ENCODE measurements around the gene PARD6B.

Gene PARD6B

GRCh38 chr20:50731930-50732690 lies 730 bp downstream of the PARD6B start:
- Histone ChIP-seq H3K9me3 (ENCODE audit: insufficient read depth, low read length) (no peaks in the 10 kb centered on the region), H2AFZ (ENCODE audit: low read depth, low read length) (no peak overlapping the region; the same call in 1 of the 2 replicates), H3K4me2 (ENCODE audit: low read length) (peak overlapping the region; percentile 94), H3K4me1 (ENCODE audit: low read length) (peaks cover 42% of the 10 kb centered on the region), H3K4me3 (ENCODE audit: low read length) (peak overlapping the region; percentile 82), H3K27me3 (ENCODE audit: low read depth, low read length) (peaks cover 6% of the 10 kb centered on the region; the same call in 1 of the 2 replicates), H4K20me1 (ENCODE audit: insufficient read depth, low read length) (peaks cover 20% of the 10 kb centered on the region), H3K36me3 (replicated peaks; ENCODE audit: low read depth, low read length) (peaks cover 1% of the 10 kb centered on the region), H3K27ac (ENCODE audit: low read length) (peak overlapping the region; percentile 39), H3K9ac (ENCODE audit: low read length) (peak overlapping the region; percentile 81), H3K79me2 (ENCODE audit: low read length) (peaks cover 43% of the 10 kb centered on the region)
- no peak for TF ChIP-seq EZH2phosphoT487 (IDR thresholded peaks at IDR 0.05; ENCODE audit: low read depth)
- TF ChIP-seq, protein P1, sequence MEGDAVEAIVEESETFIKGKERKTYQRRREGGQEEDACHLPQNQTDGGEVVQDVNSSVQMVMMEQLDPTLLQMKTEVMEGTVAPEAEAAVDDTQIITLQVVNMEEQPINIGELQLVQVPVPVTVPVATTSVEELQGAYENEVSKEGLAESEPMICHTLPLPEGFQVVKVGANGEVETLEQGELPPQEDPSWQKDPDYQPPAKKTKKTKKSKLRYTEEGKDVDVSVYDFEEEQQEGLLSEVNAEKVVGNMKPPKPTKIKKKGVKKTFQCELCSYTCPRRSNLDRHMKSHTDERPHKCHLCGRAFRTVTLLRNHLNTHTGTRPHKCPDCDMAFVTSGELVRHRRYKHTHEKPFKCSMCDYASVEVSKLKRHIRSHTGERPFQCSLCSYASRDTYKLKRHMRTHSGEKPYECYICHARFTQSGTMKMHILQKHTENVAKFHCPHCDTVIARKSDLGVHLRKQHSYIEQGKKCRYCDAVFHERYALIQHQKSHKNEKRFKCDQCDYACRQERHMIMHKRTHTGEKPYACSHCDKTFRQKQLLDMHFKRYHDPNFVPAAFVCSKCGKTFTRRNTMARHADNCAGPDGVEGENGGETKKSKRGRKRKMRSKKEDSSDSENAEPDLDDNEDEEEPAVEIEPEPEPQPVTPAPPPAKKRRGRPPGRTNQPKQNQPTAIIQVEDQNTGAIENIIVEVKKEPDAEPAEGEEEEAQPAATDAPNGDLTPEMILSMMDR (IDR thresholded peaks at IDR 0.05; ENCODE audit: low read depth, low read length), result no peak; the same call in 1 of the 2 replicates

DNA sequence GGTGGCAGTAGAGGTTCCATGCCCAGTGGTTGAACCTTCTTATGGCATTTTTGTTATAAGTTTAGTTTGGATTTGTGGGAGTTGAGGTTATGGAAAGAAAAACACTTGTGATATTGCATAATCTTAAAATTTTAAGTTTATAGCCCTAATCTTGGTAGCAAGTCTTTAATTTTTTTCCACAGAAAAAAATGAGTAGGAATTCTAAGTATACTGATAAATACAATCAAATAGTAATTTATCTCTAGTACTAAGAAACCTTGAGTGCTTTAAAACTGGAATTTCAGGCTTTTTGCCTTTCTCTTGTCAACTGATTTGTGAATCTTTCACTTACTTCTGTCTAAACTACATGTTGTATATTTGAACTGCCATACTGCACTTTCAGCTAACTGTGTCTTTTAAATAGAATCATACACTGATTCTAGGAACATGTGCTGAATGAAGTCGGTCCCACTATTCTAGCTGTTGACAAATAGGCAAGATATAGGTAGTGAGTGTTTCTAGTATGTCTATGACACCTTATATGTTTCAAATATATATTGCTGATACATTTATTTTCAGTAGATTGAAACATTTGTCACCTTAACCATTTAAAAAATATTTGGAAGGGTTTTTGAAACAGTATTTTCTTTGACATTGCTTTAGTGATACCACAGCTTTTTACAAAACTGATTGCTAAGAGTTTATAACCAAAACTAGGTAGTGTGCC lies 2.4 kb downstream of the PARD6B start:
- Histone ChIP-seq H3K9me3 (ENCODE audit: insufficient read depth, low read length) (no peaks in the 10 kb centered on the region), H2AFZ (ENCODE audit: low read depth, low read length) (no peak overlapping the region), H3K9ac (ENCODE audit: low read length) (no peak overlapping the region), H3K79me2 (ENCODE audit: low read length) (peaks cover 45% of the 10 kb centered on the region), H3K4me1 (ENCODE audit: low read length) (peaks cover 25% of the 10 kb centered on the region), H4K20me1 (ENCODE audit: insufficient read depth, low read length) (peaks cover 24% of the 10 kb centered on the region), H3K27me3 (ENCODE audit: low read depth, low read length) (peaks cover 6% of the 10 kb centered on the region; the same call in 1 of the 2 replicates), H3K36me3 (replicated peaks; ENCODE audit: low read depth, low read length) (peaks cover 5% of the 10 kb centered on the region), H3K27ac (ENCODE audit: low read length) (no peak overlapping the region), H3K4me2 (ENCODE audit: low read length) (no peak overlapping the region), H3K4me3 (ENCODE audit: low read length) (no peak overlapping the region)
- TF ChIP-seq, protein P1 (IDR thresholded peaks at IDR 0.05; ENCODE audit: low read depth, low read length), result no peak
- no peak for TF ChIP-seq EZH2phosphoT487 (IDR thresholded peaks at IDR 0.05; ENCODE audit: low read depth)

DNA sequence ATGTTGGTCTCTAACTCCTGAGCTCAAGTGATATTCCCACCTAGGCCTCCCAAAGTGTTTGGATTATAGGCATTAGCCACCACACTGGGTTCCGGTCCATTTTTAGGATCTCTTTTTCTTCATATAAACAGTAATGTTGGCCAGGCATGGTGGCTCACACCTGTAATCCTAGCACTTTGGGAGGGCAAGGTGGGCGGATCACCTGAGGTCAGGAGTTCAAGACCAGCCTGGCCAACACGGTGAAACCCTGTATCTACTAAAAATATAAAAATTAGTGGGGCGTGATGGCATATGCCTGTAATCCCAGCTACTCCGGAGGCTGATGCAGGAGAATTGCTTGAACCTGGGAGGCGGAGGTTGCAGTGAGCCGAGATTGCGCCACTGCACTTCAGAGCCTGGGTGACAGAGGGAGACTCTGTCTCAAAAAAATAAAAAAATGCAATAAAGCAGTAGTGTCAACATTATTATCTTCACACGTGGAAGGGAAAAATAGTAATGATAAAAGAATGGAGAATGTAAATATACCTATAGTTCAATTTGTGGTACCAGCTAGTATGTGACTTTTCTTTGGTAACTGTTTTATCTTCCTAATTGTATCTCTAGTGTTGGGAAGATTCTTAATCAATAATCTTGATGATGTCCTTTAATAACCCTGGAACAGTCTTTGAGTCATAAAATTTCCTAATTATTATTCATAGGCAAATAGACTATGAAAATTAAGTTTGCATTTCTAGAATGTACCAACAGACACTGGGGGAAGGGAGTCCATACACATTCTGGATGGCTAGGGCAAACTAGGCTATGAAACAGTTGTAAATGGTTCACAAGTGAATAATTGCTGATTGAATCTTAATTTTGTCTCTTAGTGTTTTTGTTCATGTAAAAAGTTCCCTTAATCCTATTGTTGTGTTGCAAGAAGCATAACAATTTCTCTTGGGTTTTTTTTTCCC lies 3.6 kb downstream of the PARD6B start:
- Histone ChIP-seq H3K36me3 (replicated peaks; ENCODE audit: low read depth, low read length) (peaks cover 10% of the 10 kb centered on the region), H3K27ac (ENCODE audit: low read length) (no peak overlapping the region), H3K27me3 (ENCODE audit: low read depth, low read length) (peaks cover 6% of the 10 kb centered on the region; the same call in 1 of the 2 replicates), H2AFZ (ENCODE audit: low read depth, low read length) (no peak overlapping the region), H3K79me2 (ENCODE audit: low read length) (peaks cover 45% of the 10 kb centered on the region), H3K4me1 (ENCODE audit: low read length) (peaks cover 13% of the 10 kb centered on the region), H3K9ac (ENCODE audit: low read length) (no peak overlapping the region), H4K20me1 (ENCODE audit: insufficient read depth, low read length) (peaks cover 24% of the 10 kb centered on the region), H3K4me2 (ENCODE audit: low read length) (no peak overlapping the region), H3K4me3 (ENCODE audit: low read length) (no peak overlapping the region), H3K9me3 (ENCODE audit: insufficient read depth, low read length) (no peaks in the 10 kb centered on the region)
- no peak for TF ChIP-seq EZH2phosphoT487 (IDR thresholded peaks at IDR 0.05; ENCODE audit: low read depth)
- TF ChIP-seq, protein P1 (IDR thresholded peaks at IDR 0.05; ENCODE audit: low read depth, low read length), result no peak

Measured in OCI-LY3 (cell line).